ENCODE measurements around the gene LY9. TPM values are rescaled to one million over a fixed set of nuclear protein-coding genes. Genes with fewer than 3 reads are reported as not detected.

LY9 gene, protein sequence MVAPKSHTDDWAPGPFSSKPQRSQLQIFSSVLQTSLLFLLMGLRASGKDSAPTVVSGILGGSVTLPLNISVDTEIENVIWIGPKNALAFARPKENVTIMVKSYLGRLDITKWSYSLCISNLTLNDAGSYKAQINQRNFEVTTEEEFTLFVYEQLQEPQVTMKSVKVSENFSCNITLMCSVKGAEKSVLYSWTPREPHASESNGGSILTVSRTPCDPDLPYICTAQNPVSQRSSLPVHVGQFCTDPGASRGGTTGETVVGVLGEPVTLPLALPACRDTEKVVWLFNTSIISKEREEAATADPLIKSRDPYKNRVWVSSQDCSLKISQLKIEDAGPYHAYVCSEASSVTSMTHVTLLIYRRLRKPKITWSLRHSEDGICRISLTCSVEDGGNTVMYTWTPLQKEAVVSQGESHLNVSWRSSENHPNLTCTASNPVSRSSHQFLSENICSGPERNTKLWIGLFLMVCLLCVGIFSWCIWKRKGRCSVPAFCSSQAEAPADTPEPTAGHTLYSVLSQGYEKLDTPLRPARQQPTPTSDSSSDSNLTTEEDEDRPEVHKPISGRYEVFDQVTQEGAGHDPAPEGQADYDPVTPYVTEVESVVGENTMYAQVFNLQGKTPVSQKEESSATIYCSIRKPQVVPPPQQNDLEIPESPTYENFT
- total RNA-seq: 1 to 10 TPM in 2 of 4 donors, under 1 TPM in 1, not detected in 1; 0.22 to 3.0 (median 1.9) TPM

DNA sequence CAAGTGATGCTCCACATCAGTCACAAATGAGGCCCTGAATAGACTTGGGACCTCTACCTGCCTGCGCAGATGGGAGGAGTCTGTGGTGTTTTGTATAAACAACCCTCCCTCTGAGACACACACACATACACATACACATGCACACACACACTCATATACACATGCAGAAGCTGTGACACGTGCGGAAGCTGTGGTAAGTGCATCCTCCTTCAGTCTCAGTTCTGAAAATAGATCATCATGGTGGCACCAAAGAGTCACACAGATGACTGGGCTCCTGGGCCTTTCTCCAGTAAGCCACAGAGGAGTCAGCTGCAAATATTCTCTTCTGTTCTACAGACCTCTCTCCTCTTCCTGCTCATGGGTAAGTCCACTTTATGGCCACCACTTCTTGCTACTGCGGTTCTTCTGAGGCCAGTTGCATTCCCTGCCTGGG lies at the start of gene LY9:
LY9 (plus strand) TSS at position 224 of the 433 bp plus-strand sequence; CDS start at position 238, 14 bp downstream.
- Histone ChIP-seq H3K4me3 (peak within 1 kb of the TSS in 1 of 4 donors; percentile 27), H3K4me1 (no peaks in the 10 kb centered on the region), H3K27ac (peak within 1 kb of the TSS in 1 of 4 donors; percentile 76), H3K36me3 (no peaks in the 10 kb centered on the region), H3K9me3 (peaks cover 0 to 2% (median 0%) of the 10 kb centered on the region in 4 donors), H3K27me3 (no peaks in the 10 kb centered on the region)
- WGBS, 2 donors: 84 to 88% methylated on average over 4 of the region's 4 CpGs
- TF ChIP-seq, protein P1, sequence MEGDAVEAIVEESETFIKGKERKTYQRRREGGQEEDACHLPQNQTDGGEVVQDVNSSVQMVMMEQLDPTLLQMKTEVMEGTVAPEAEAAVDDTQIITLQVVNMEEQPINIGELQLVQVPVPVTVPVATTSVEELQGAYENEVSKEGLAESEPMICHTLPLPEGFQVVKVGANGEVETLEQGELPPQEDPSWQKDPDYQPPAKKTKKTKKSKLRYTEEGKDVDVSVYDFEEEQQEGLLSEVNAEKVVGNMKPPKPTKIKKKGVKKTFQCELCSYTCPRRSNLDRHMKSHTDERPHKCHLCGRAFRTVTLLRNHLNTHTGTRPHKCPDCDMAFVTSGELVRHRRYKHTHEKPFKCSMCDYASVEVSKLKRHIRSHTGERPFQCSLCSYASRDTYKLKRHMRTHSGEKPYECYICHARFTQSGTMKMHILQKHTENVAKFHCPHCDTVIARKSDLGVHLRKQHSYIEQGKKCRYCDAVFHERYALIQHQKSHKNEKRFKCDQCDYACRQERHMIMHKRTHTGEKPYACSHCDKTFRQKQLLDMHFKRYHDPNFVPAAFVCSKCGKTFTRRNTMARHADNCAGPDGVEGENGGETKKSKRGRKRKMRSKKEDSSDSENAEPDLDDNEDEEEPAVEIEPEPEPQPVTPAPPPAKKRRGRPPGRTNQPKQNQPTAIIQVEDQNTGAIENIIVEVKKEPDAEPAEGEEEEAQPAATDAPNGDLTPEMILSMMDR (IDR thresholded peaks at IDR 0.05): no peak
- TF ChIP-seq POLR2A (IDR thresholded peaks at IDR 0.05): no peak
- peak in 1 of 2 donors; percentile 21 for TF ChIP-seq EP300 (IDR thresholded peaks at IDR 0.05)
- peak in 1 of 2 donors; percentile 10 for DNase-seq (ENCODE audit: low spot score in 2 of 2)

DNA sequence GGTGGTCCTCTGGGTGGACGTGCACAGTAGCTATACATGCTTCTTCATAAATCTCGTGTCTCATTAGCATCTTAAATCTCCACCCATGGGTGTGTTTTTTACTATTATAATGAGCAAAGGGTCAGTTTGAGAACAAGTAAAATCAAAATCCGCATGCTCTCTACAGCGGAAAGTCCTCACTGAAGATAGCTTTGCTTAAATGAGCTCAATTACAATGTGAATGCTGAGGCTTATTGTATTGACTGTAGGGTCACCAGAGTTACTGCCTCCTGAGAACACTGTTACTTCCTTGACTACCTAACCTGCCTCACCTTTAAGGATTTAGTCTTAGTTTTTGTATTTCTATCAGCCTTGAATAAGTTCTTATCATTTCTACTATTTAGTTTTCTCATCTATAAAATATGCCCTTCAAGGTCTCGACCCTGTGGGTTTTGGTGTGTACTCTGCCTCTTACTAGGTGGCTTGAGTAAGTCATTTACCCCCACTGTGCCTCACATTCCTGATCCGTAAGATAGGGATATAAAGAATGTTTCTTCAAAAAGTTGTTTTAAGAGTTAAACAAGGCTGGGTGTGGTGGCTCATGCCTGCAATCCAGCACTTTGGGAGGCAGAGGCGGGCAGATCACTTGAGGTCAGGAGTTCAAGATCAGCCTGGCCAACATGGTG lies 49.0 kb upstream of the LY9 start:
- 79 to 82% methylated on average over 7 of the region's 7 CpGs for WGBS, 2 donors
- Histone ChIP-seq H3K4me3 (no peak overlapping the region), H3K27me3 (no peaks in the 10 kb centered on the region), H3K27ac (no peak overlapping the region), H3K9me3 (no peaks in the 10 kb centered on the region), H3K36me3 (no peaks in the 10 kb centered on the region), H3K4me1 (no peaks in the 10 kb centered on the region)
- no peak for DNase-seq (ENCODE audit: low spot score in 2 of 2)
- TF ChIP-seq POLR2A (IDR thresholded peaks at IDR 0.05) (no peak), EP300 (IDR thresholded peaks at IDR 0.05) (no peak)
- TF ChIP-seq, protein P1 (IDR thresholded peaks at IDR 0.05): no peak

DNA sequence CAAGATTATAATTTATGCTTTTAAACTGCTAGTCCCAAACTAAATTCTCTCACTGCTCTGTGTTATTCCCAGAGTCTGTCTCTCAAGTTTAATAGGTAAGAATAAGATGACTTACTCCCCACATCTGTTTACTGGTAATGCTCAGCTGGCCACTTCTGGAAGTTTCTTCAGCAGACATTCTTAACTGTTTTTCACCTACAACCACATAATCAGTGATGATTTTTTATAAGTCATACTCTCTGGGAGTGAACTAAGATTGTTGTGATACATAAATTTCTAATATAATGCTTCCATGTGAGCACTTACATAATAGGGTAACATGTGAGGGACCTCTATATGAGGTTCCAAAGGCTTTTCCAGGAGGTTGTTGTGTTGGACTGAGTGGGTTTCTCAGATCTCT lies 48.3 kb upstream of the LY9 start:
- no peak for DNase-seq (ENCODE audit: low spot score in 2 of 2)
- Histone ChIP-seq H3K27ac (no peak overlapping the region), H3K4me1 (no peaks in the 10 kb centered on the region), H3K36me3 (no peaks in the 10 kb centered on the region), H3K9me3 (no peaks in the 10 kb centered on the region), H3K27me3 (no peaks in the 10 kb centered on the region), H3K4me3 (no peak overlapping the region)
- TF ChIP-seq EP300 (IDR thresholded peaks at IDR 0.05): no peak
- TF ChIP-seq, protein P1 (IDR thresholded peaks at IDR 0.05): no peak

DNA sequence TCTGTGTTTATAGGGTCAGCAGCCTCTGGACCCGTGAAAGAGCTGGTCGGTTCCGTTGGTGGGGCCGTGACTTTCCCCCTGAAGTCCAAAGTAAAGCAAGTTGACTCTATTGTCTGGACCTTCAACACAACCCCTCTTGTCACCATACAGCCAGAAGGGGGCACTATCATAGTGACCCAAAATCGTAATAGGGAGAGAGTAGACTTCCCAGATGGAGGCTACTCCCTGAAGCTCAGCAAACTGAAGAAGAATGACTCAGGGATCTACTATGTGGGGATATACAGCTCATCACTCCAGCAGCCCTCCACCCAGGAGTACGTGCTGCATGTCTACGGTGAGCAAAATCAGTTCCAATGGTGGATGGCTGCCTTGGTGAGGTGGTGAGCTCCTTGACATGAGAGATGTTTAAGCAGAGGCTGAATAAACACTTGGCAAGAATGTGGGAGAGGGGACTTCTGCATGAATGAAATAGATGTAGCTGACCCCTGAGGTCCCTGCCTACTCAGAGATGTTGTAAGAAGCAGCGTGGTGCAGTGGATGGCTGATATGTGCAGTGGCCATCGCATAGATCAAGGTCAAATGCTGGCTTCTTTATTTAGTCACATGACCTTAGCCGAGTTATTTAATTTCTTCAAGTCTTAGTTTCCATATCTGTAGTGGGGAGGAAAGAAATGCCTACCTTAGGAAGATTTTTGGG lies 47.6 kb upstream of the LY9 start:
- Histone ChIP-seq H3K36me3 (no peaks in the 10 kb centered on the region), H3K4me1 (no peaks in the 10 kb centered on the region), H3K9me3 (no peaks in the 10 kb centered on the region), H3K27ac (no peak overlapping the region), H3K4me3 (no peak overlapping the region), H3K27me3 (no peaks in the 10 kb centered on the region)
- DNase-seq (ENCODE audit: low spot score in 2 of 2): no peak
- 86 to 87% methylated on average over 10 of the region's 10 CpGs for WGBS, 2 donors
- TF ChIP-seq, protein P1 (IDR thresholded peaks at IDR 0.05): no peak
- no peak for TF ChIP-seq POLR2A (IDR thresholded peaks at IDR 0.05)
- TF ChIP-seq EP300 (IDR thresholded peaks at IDR 0.05): no peak

All from tibial nerve (tissue), 4 donors.